VCaP (cell line): ENCODE measurements around the gene ZNF526.

Experiments
- H3K27ac ChIP-seq: fragments of 450-650 bp; 2 replicates; pipeline ENCODE4 v1.5.1; 2017
- CTCF ChIP-seq: fragments of 450-650 bp; conservative IDR thresholded peaks from 2 replicates; pipeline ENCODE4 v1.5.1; 2017; ENCODE audit warnings: mild to moderate bottlenecking, moderate library complexity

Gene ZNF526

DNA sequence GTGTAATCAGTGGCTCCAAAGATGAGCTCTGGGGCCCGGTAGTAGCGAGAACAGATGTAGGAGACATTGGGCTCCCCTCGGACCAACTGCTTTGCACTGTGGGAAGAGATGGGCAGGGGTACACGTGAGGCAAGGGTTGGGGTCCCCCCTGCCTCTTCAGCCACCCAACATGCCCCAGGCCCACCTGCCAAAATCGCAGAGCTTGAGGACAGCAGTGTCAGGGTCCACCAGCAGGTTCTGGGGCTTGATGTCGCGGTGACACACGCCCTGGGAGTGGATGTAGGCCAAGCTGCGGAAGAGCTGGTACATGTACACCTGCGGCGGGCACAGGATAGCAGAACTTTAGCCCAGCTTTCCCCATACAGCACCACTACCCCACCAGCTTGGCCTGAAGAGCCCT is 14.3 kb downstream of the ZNF526 start:
- H3K27ac ChIP-seq = no peak overlapping the region
- TF ChIP-seq CTCF = no peak

DNA sequence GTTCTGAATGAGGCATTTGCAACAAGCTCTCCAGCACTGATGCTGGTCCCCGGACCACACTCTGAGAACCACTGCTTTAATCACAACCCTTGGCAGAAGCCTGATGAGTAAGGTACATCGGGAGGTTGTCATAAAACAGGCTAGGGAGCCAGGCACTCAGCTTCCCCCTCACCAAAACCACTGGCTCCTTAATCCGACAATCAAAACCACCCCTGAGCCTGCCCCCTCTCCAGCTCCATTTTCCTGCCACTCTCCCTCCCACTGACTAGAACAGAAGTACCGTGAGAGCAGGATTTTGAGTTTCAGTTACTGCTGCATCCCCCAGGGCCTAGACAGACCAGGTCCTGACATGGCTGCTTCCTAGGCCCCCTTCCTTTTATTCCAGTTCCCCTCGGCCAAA is 15.1 kb downstream of the ZNF526 start:
- no peak for TF ChIP-seq CTCF
- H3K27ac ChIP-seq = no peak overlapping the region

DNA sequence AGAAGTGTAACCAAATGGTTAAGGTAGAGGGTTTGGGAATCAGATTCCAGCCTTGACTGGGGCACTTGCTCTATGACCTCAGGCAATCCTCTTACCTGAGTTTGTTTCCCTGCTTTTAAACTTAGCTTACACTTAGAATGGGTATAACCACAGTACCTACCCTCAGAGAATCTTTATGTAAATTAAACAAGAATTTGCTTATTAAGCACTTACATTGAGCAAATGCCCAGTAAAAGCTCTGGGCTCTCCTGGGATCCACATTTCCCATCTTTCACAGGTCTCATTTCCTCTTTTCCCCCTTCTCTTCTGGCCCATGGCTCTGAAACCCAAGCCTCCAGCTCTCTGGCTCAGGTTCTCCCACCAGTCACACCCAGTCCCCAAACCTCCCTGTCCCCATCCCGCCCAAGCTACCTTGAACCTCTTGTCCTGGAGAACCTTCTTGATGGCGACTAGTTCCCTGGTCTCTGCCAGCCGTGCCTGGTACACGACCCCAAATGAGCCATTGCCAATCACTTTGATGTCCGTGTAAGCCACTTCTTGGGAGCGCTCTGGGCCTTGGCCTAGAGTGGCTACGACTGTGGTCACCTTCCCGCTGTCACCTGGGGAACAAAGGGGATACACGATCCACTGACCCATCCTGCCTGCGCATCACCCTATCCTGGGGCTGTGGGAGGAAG is 19.6 kb downstream of the ZNF526 start:
- peak overlapping the region; percentile 1; the same call in 1 of the 2 replicates for H3K27ac ChIP-seq
- no peak for TF ChIP-seq CTCF

DNA sequence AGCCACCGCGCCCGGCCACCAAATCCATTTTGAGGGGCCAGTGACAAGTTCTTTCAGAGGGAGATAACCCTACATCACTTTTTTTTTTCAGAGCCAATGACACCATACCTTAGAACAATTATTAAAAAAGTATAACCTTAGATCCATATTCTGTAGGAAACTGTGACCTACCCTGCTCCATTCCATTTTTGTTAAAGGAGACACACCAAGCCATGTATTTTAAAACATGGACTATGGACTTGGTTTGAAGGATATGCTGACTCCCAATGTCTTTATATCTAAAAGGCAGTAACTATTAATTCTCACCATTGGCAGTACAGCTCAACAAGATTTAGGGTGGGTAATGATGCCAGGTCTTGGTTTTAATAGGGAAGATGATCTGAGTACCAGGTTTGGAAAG is 21.2 kb downstream of the ZNF526 start:
- no peak for TF ChIP-seq CTCF
- peak overlapping the region; percentile 95 for H3K27ac ChIP-seq

GRCh38 chr19:42242069-42242511 is 22.0 kb downstream of the ZNF526 start:
- H3K27ac ChIP-seq = peak overlapping the region; percentile 95

DNA sequence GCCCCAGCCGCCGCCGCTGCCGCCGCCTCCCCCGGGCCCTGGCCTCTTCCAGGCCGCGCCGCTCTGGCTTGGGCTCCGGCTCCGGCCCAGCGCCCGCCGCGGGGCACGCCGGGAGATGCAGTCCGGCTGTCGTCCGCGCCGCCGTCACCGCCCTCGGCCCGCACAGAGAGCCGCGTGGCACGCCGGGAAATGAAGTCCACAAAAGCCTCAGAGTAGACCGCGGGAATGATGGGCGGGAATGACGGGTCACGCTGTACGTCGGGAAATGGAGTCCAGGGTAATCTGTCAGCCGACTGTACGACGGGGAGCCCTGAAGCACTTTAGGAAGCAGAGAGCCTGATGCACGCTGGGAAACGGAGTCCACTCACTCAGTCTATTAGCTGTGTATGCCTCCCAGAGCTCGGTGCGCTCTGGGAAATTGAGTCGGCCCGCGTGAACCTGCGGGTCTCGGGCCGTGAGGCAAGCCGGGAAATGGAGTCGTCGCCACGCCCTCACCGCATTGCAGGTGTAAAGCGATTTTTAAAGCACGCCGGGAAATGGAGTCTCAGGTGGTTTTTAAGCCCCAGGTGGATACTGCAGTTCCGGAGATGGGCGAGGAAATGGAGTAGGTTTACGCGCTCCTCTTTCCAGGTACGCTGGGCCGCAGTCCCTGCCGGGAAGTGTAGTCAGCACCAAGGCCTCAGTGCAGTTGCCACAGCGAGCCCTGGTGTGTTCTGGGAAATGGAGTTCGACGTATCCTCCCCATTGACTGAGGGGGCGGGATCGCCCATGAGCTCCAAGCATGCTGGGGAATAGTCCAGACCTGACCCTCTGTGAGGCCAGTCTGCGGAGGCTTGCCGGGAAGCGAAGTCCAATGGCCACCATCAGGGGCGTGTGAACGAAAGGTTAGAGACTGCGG is 22.6 kb downstream of the ZNF526 start, which contains the start of gene GSK3A:
TSS of gene GSK3A (minus strand) at position 91 of the 898 bp plus-strand sequence. CDS start 137 bp downstream, outside the sequence.
- TF ChIP-seq CTCF = no peak
- peak within 1 kb of the TSS; percentile 95 for H3K27ac ChIP-seq

More at GRCh38 chr19:42242069-42242511, 22.0 kb downstream of the ZNF526 start:
- TF ChIP-seq CTCF = no peak
